GM19397 (cell line): Measurements from ENCODE around the gene CERK.
A peak's percentile ranks its signal among the peaks of the same experiment; 100 is the strongest.

Experiments
- ATAC-seq: cut with Tn5 transposase; IDR thresholded peaks from one replicate; pipeline ENCODE4 v1.9.1; 2021; ENCODE audit warnings: mild to moderate bottlenecking, moderate library complexity; ENCODE audit not compliant: unreplicated experiment

CERK gene

GRCh38 chr22:46766611-46767010, 28.6 kb upstream of the CERK start:
- ATAC-seq = no peak

GRCh38 chr22:46764779-46765485, 26.9 kb upstream of the CERK start:
- no peak for ATAC-seq

- no peak for ATAC-seq
Measured at GRCh38 chr22:46764140-46764680, 26.2 kb upstream of the CERK start.

- peak; percentile 44 for ATAC-seq
Measured at GRCh38 chr22:46763051-46763705, 25.1 kb upstream of the CERK start.

GRCh38 chr22:46762238-46763050, 24.4 kb upstream of the CERK start, which contains the start of gene TBC1D22A:
Gene TBC1D22A, plus strand, starts transcription at chr22:46762650. Its CDS starts 137 bp downstream, at chr22:46762787.
- ATAC-seq = peak; percentile 80

GRCh38 chr22:46761539-46762237, 23.6 kb upstream of the CERK start:
- no peak for ATAC-seq

- no peak for ATAC-seq
Measured at GRCh38 chr22:46761017-46761416, 23.0 kb upstream of the CERK start.

- ATAC-seq = no peak
Measured at GRCh38 chr22:46758867-46759290, 20.8 kb upstream of the CERK start.

- ATAC-seq = no peak
Measured at GRCh38 chr22:46758121-46758520, 20.1 kb upstream of the CERK start.

GRCh38 chr22:46757104-46757503, 19.1 kb upstream of the CERK start:
- ATAC-seq = no peak

GRCh38 chr22:46756097-46756496, 18.0 kb upstream of the CERK start:
- no peak for ATAC-seq

- ATAC-seq = no peak
Measured at GRCh38 chr22:46755525-46755924, 17.5 kb upstream of the CERK start.

GRCh38 chr22:46754826-46755225, 16.8 kb upstream of the CERK start:
- ATAC-seq = no peak

GRCh38 chr22:46754110-46754799, 16.2 kb upstream of the CERK start:
- ATAC-seq = no peak

- ATAC-seq = no peak
Measured at GRCh38 chr22:46753761-46754109, 15.7 kb upstream of the CERK start.

- no peak for ATAC-seq
Measured at GRCh38 chr22:46753360-46753759, 15.3 kb upstream of the CERK start.

GRCh38 chr22:46752988-46753310, 14.9 kb upstream of the CERK start:
- ATAC-seq = no peak

GRCh38 chr22:46752286-46752987, 14.4 kb upstream of the CERK start:
- ATAC-seq = no peak

GRCh38 chr22:46750863-46751443, 12.9 kb upstream of the CERK start:
- no peak for ATAC-seq

- no peak for ATAC-seq
Measured at GRCh38 chr22:46750530-46750800, 12.4 kb upstream of the CERK start.
